Measurements from ENCODE around the gene NUDT7.

Gene NUDT7

DNA sequence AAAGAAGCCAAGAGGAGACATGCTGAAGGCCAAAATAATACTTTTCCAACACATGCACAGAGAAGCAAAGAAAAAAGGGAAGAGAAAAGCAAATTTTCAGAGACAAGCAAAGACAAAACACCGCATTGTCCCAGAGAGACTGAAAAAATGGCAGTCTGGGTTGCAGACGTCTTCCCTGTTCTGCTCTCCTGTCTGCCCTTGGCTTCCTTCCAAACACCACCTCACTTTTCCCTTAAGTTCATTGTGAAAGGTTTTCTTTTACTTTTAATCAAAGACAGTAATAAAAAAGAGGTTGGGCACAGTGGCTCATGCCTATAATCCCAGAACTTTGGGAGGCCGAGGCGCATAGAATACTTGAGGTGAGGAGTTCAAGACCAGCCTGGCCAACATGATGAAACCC lies 44.9 kb downstream of the NUDT7 start:
- Histone ChIP-seq H3K4me2 (ENCODE audit: low read length) (no peak overlapping the region), H3K36me3 (ENCODE audit: control insufficient read depth, low read length) (no peaks in the 10 kb centered on the region), H3K9me2 (replicated peaks; ENCODE audit: control insufficient read depth, low read length) (no peaks in the 10 kb centered on the region), H3K4me3 (ENCODE audit: low read length) (no peak overlapping the region), H3K9me3 (ENCODE audit: control insufficient read depth, insufficient read depth, low read length) (no peaks in the 10 kb centered on the region), H3K27ac (ENCODE audit: low read depth, low read length) (no peak overlapping the region), H3K79me2 (ENCODE audit: control insufficient read depth, low read length) (no peaks in the 10 kb centered on the region), H3K27me3 (ENCODE audit: control insufficient read depth, low read length) (no peaks in the 10 kb centered on the region), H3K4me1 (ENCODE audit: control insufficient read depth, low read length) (no peaks in the 10 kb centered on the region), H3F3A (ENCODE audit: control insufficient read depth, insufficient read depth) (no peaks in the 10 kb centered on the region), H4K20me1 (ENCODE audit: control insufficient read depth, insufficient read depth, low read depth, low read length) (no peaks in the 10 kb centered on the region)
- TF ChIP-seq EZH2phosphoT487 (IDR thresholded peaks at IDR 0.05; ENCODE audit: borderline replicate concordance, low read length) = no peak
- TF ChIP-seq, protein P1, sequence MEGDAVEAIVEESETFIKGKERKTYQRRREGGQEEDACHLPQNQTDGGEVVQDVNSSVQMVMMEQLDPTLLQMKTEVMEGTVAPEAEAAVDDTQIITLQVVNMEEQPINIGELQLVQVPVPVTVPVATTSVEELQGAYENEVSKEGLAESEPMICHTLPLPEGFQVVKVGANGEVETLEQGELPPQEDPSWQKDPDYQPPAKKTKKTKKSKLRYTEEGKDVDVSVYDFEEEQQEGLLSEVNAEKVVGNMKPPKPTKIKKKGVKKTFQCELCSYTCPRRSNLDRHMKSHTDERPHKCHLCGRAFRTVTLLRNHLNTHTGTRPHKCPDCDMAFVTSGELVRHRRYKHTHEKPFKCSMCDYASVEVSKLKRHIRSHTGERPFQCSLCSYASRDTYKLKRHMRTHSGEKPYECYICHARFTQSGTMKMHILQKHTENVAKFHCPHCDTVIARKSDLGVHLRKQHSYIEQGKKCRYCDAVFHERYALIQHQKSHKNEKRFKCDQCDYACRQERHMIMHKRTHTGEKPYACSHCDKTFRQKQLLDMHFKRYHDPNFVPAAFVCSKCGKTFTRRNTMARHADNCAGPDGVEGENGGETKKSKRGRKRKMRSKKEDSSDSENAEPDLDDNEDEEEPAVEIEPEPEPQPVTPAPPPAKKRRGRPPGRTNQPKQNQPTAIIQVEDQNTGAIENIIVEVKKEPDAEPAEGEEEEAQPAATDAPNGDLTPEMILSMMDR (IDR thresholded peaks at IDR 0.05; ENCODE audit: low read depth, low read length, poor library complexity, severe bottlenecking) = no peak

- Histone ChIP-seq H3F3A (ENCODE audit: control insufficient read depth, insufficient read depth) (no peaks in the 10 kb centered on the region), H3K79me2 (ENCODE audit: control insufficient read depth, low read length) (no peaks in the 10 kb centered on the region), H3K36me3 (ENCODE audit: control insufficient read depth, low read length) (no peaks in the 10 kb centered on the region), H3K27ac (ENCODE audit: low read depth, low read length) (no peak overlapping the region), H3K9me2 (replicated peaks; ENCODE audit: control insufficient read depth, low read length) (no peaks in the 10 kb centered on the region), H4K20me1 (ENCODE audit: control insufficient read depth, insufficient read depth, low read depth, low read length) (no peaks in the 10 kb centered on the region), H3K27me3 (ENCODE audit: control insufficient read depth, low read length) (no peaks in the 10 kb centered on the region), H3K4me2 (ENCODE audit: low read length) (no peak overlapping the region), H3K4me1 (ENCODE audit: control insufficient read depth, low read length) (no peaks in the 10 kb centered on the region), H3K4me3 (ENCODE audit: low read length) (no peak overlapping the region), H3K9me3 (ENCODE audit: control insufficient read depth, insufficient read depth, low read length) (no peaks in the 10 kb centered on the region)
- TF ChIP-seq, protein P1 (IDR thresholded peaks at IDR 0.05; ENCODE audit: low read depth, low read length, poor library complexity, severe bottlenecking) = no peak
- no peak for TF ChIP-seq EZH2phosphoT487 (IDR thresholded peaks at IDR 0.05; ENCODE audit: borderline replicate concordance, low read length)
Observed at GRCh38 chr16:77767826-77768225, 45.5 kb downstream of the NUDT7 start.

GRCh38 chr16:77775911-77776909 lies 53.9 kb downstream of the NUDT7 start:
- H4K20me1 ChIP-seq (ENCODE audit: control insufficient read depth, insufficient read depth, low read depth, low read length) = no peaks in the 10 kb centered on the region
- H3K27ac ChIP-seq (ENCODE audit: low read depth, low read length) = no peak overlapping the region
- no peak overlapping the region for H3K4me2 ChIP-seq (ENCODE audit: low read length)
- no peaks in the 10 kb centered on the region for H3K36me3 ChIP-seq (ENCODE audit: control insufficient read depth, low read length)
- H3K4me3 ChIP-seq (ENCODE audit: low read length) = no peak overlapping the region
- no peaks in the 10 kb centered on the region for H3F3A ChIP-seq (ENCODE audit: control insufficient read depth, insufficient read depth)
- no peaks in the 10 kb centered on the region for H3K27me3 ChIP-seq (ENCODE audit: control insufficient read depth, low read length)
- H3K9me3 ChIP-seq (ENCODE audit: control insufficient read depth, insufficient read depth, low read length) = no peaks in the 10 kb centered on the region
- H3K9me2 ChIP-seq (replicated peaks; ENCODE audit: control insufficient read depth, low read length) = no peaks in the 10 kb centered on the region
- H3K79me2 ChIP-seq (ENCODE audit: control insufficient read depth, low read length) = no peaks in the 10 kb centered on the region
- TF ChIP-seq, protein P1 (IDR thresholded peaks at IDR 0.05; ENCODE audit: low read depth, low read length, poor library complexity, severe bottlenecking) = no peak
- TF ChIP-seq EZH2phosphoT487 (IDR thresholded peaks at IDR 0.05; ENCODE audit: borderline replicate concordance, low read length) = no peak
- no peaks in the 10 kb centered on the region for H3K4me1 ChIP-seq (ENCODE audit: control insufficient read depth, low read length)

All from DOHH2 (cell line).